HG03354 (cell line): ENCODE results near the gene SNX5.
A peak's percentile ranks its signal among the peaks of the same experiment; 100 is the strongest.

Experiments
- ATAC-seq: cut with Tn5 transposase; IDR thresholded peaks from one replicate; pipeline ENCODE4 v1.9.1; 2021; ENCODE audit warnings: mild to moderate bottlenecking; ENCODE audit not compliant: unreplicated experiment, poor library complexity, severe bottlenecking

Gene SNX5

DNA sequence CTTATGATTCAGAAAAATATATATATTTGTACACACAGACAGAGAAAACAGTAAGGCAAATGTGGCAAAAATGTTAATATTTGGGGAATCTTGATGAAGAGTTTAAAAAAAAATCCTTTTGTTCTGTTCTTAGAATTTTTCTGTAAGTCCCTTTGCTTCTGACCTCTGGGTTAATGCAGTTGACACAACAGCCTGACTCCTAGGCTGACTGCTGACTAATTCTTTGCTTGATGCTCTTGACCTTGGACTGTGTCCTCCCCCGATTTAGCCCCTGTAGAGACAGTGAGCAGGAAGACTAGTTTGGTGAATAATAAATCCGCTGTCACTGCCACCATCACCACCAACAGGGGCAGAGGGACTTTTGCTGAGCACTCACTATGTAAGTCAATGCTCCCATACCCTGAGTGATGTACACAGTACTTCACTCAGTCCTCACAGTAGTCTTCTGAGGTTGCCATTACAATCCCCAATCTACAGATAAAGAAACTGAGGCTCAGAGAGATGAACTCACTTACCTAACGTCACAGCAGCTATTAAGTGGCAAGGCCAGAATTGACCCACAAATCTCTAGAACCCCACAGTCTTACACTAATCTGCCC, 71.7 kb downstream of the SNX5 start:
- peak; percentile 47 for ATAC-seq

DNA sequence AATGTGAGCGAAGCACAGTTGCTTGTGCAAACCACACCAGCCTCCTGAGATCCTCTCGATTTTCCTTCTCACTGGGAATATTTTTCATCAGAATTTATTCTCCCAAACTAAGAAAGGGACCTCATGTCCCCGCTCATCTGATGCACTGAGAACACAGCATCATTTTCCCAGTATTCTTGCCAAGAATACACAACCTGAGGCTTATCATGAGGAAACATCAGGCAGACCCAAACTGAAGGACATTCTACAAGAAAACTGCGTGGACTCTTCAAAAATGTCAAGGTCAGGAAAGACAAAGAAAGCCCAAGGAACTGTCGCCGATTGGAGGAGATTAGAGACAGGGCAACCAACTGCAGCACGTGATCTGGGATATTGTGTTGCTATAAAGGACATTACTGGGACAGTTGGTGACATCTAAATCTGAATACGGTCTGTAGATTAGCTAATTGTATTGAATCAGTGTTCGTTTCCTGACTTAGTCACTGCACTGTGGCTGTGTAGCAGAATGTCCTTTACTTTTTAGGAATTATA, 72.3 kb downstream of the SNX5 start:
- ATAC-seq: no peak

DNA sequence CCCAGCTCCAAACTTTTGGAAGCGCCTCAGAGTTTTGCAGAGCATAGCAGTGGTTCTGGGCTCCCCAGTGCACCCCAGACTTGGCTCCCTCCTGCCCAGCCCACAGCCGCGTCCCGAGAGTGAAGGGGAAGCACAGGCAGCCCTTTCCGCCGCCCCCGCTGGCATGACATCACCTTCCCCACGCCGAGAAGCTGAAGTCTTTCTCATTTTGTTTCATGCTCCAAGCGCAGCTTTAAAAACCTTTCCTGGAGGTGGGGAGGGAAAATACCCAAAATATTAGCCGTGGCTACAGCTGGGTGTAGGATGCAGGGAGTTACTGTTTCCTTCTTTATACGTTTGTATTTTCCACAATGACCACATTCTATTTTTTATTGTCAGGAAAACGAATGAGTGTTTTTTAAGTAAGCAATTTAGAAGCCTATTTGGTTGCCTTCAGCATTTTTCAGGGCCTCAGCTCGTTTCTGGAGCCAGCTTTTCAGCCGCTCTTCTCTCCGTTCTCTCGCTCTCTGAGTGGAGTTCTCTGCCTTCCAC, 72.9 kb downstream of the SNX5 start:
- ATAC-seq: peak; percentile 64

DNA sequence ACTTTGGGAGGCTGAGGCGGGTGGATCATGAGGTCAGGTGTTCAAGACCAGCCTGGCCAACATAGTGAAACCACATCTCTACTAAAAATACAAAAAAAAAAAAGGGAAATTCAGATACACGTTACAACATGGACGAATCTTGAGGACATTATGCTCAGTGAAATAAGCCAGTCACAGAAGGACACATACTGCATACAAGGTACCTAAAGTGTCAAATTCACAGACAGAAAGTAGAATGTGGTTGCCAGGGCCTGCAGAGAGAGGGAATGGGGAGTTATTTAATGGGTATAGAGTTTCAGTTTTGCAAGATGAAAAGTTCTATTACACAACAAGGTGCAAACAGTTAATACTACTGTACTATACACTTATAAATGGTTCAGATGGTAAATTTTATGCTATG, 75.1 kb downstream of the SNX5 start:
- no peak for ATAC-seq

DNA sequence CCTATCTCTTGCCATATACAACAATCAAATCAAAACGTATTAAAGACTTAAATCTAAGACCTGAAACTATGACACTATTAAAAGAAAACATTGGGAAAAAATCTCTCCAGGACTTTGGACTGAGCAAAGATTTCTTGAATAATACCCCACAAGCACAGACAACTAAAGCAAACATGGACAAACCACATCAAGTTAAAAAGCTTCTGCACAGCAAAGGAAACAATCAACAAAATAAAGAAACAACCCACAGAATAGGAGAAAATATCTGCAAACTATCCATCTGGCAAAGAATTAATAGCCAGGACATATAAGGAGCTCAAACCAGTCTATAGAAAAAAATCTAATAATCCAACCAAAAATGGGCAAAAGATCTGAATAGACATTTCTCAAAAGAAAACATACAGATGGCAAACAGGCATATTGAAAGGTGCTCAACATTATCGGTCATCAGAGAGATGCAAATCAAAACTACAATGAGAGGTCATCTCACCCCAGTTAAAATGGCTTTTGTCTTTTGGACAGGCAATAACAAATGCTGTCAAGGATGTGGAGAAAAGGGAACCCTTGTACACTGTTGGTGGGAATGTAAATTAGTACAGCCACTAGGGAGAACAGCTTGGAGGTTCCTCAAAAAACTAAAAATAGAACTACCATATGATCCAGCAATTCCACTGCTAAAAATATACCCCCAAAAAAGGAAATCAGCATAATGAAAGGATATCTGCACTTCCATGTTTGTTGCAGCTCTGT, 76.2 kb downstream of the SNX5 start:
- ATAC-seq: no peak
